Amniotic epithelial cell (primary cell): Measurements from ENCODE around the gene CC2D2A.

Source experiments
- DNase-seq: peaks from one replicate; pipeline ENCODE4 v3.0.0-alpha.2; 2010; ENCODE audit warnings: low read depth

Gene CC2D2A

GRCh38 chr4:15466596-15466995, 3.1 kb upstream of the CC2D2A start:
- DNase-seq, result no peak

GRCh38 chr4:15470128-15470475, 420 bp downstream of the CC2D2A start:
- no peak for DNase-seq

- DNase-seq, result no peak
Measured at GRCh38 chr4:15476396-15476795, 6.7 kb downstream of the CC2D2A start.

DNA sequence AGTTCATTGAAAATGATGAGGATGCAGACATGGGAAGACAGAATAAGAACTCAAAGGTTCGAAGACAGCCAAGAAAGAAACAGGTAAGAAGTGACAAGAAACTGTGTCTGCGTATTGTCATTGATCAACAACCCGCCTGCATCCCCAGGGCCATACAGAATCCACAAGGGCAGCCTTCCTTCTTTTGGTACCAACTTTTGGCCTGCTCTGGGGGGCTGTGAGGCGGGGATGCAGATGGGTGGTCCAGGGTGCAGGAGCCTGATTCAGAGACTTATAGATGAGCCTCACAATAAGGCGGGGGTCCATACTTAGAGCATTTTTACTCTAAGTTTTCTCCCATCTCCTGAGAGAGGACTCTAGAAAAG, 9.0 kb downstream of the CC2D2A start:
- DNase-seq, result no peak

GRCh38 chr4:15479089-15479912, 9.6 kb downstream of the CC2D2A start:
- DNase-seq, result peak; percentile 89

GRCh38 chr4:15479913-15480185, 10.2 kb downstream of the CC2D2A start:
- peak; percentile 46 for DNase-seq

GRCh38 chr4:15481961-15482745, 12.5 kb downstream of the CC2D2A start:
- no peak for DNase-seq

DNA sequence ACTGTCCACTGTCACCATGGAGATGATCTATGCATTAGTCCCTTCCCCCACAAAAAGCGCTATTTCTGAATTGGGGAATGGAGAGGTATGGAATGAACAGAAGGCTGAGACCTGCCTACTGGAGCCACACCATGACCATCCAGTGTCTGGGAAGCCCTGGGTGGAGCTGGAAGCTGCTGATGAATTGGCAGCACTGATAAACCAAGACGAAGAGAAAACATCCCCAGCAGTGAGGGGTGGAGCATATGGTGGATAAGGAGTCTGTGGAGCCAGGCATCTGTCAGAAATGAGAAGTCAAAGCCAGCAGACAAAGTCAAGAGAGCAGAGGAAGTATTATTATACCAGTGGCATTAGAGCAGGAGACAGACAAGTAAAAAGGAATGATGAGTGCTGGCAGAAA, 13.2 kb downstream of the CC2D2A start:
- peak; percentile 23 for DNase-seq

GRCh38 chr4:15488136-15488535, 18.5 kb downstream of the CC2D2A start:
- DNase-seq, result peak; percentile 23

- peak; percentile 59 for DNase-seq
Measured at GRCh38 chr4:15488658-15489470, 19.2 kb downstream of the CC2D2A start.

- DNase-seq, result no peak
Measured at GRCh38 chr4:15489551-15489950, 19.9 kb downstream of the CC2D2A start.

DNA sequence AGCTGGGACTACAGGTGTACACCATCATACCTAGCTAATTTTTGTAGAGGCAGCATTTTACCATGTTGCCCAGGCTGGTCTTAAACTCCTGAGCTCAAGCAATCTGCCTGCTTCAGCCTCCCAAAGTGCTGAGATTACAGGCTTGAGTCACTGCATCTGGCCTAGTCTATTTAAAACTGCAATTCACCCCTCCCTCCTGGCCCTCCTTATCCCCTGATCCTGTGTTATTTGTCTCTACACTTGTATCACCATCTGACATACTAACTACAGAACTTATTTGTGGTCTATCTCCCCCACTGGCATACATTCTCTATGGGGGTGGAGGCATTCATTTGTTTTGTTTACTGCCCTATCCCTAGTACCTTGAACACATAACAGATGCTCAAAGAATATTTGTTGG, 23.7 kb downstream of the CC2D2A start:
- DNase-seq, result peak; percentile 63

DNA sequence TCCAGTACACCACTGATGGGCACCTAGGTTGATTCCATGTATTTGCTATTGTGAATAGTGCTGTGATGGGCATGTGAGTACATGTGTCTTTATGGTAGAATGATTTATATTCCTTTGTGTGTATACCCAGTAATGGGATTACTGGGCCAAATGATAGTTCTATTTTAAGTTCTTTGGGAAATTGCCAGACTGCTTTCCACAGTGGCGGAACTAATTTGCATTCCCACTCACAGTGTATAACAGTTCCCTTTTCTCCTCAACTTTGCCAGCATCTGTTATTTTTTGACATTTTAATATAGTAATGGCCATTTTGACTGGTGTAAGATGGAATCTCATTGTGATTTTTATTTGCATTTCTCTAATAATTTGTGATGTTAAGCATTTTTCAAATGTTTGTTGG, 25.9 kb downstream of the CC2D2A start:
- DNase-seq, result no peak

GRCh38 chr4:15498356-15498755, 28.7 kb downstream of the CC2D2A start:
- no peak for DNase-seq

DNA sequence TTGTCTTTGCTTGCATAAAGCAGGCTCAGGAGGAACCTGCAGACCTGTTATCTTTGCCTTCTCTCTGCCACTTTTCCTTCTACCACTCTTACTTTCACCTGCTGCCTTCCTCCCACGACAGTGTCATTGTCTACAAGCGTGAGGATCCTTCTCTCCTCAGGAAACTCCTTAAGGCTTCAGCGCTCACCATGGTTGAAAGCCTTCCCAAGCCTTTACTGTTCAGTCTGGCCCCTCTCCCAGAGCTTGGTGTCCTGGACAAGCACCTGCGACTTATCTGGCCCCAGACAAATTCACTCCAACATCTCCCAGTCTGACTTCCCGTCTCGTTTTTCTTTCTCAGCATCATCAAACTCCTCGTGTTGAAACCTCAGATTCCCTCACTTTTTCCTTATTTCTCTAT, 31.0 kb downstream of the CC2D2A start:
- DNase-seq, result no peak

DNA sequence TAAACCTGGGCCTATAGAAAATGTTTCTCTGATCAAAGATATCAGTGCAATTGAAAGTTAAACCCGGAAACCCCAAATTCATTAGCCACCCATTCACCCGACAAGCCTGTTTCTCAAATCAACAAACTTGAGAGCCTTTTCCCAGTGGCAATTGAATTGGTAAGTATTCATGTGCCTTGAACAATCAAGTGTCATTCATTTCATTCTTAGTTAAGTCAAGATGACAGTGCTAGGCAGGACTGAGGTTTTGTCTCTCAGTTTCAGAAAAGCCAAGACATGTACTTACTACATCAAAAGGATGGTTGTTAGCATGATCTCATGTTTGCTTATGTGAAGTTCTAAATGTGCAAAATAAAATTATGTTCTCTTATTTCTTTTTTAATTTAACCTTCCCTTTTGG, 32.3 kb downstream of the CC2D2A start:
- DNase-seq, result no peak

GRCh38 chr4:15502384-15502783, 32.7 kb downstream of the CC2D2A start:
- no peak for DNase-seq

DNA sequence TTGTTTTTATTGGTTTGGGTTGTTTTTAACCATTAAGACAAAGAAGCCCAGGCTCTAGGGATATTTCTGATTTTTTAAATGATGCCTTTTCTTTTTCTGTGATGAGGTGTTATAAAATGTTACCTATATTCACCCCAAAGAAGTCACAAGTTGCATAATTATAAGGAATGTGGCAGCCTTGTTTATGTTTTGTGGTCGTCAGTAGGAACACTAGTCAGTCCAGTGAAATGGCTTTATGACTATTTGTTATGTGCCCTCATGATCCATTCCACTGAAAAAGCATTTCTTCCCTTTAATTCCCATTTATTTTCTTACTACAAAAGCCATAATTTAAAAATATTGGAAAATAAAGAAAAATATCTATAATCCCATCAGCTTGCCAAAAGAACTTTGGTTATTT, 34.4 kb downstream of the CC2D2A start:
- DNase-seq, result peak; percentile 55

GRCh38 chr4:15506464-15506863, 36.8 kb downstream of the CC2D2A start:
- peak; percentile 27 for DNase-seq

GRCh38 chr4:15507679-15508078, 38.0 kb downstream of the CC2D2A start:
- no peak for DNase-seq

DNA sequence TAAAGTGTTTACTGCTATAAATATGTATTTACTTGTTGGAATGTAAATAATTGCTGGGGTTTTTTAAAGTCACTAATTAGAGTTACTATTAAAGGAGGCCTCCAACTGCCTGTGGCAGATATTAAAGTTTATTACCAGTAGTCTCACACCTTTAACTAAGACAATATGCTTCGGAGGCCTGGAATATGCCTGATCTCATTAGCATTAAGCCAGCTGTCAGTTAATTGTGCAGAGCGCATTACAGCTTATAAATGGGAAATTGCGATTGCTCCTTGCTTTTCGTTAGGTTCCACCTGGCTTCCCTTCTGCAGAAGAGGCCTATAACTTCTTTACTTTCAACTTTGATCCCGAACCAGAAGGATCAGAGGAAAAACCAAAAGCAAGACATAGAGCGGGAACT, 41.3 kb downstream of the CC2D2A start:
- DNase-seq, result no peak

DNA sequence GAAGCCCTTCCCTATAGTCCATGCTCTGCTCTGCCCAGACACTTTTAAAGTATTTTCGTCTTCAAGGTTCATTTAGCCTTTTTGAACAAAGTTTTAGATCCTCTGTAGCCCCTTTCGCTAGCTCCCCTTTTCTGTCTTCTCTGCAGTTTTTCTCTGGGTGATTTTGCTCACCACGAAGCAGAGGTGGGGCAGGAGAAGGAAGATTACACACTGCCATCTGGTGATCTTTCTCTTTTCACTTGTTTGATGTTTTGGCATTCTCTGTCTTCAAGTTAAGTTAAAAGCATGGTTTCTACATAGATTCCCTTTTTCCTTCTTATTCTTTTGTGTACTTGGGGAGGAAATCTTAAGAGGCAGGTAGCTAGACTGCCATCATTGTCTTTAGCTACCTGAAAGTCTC, 43.9 kb downstream of the CC2D2A start:
- no peak for DNase-seq

GRCh38 chr4:15515106-15515505, 45.4 kb downstream of the CC2D2A start:
- peak; percentile 86 for DNase-seq
